Fibroblast of peridontal ligament (primary cell): ENCODE measurements around the gene SLC5A10.

ENCODE experiments used
- DNase-seq: peaks from one replicate; pipeline ENCODE4 v3.0.0-alpha.2; 2010; ENCODE audit errors: extremely low read depth

Gene SLC5A10

GRCh38 chr17:18984273-18985114 lies 32.5 kb downstream of the SLC5A10 start:
- DNase-seq = no peak

DNA sequence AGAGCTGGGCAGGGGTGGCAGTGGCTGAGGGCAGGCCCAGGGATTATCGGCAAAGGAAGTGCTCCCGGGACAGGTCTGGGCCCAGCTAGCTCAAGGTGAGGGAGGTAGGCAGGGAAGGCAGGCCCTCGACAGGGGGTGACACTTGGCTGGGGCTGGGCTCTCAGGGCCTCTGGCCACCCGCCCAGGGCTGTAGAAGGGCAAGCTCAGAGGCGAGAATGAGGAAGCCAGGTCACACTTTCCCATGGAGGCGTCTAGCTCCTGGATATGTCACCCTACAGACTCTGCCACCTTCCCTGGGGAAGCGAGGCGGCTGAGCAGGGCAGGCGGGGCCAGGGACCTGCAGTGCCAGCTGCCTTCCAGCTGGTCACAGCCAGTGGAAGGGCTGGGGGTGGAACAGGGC lies 33.5 kb downstream of the SLC5A10 start:
- DNase-seq = no peak

DNA sequence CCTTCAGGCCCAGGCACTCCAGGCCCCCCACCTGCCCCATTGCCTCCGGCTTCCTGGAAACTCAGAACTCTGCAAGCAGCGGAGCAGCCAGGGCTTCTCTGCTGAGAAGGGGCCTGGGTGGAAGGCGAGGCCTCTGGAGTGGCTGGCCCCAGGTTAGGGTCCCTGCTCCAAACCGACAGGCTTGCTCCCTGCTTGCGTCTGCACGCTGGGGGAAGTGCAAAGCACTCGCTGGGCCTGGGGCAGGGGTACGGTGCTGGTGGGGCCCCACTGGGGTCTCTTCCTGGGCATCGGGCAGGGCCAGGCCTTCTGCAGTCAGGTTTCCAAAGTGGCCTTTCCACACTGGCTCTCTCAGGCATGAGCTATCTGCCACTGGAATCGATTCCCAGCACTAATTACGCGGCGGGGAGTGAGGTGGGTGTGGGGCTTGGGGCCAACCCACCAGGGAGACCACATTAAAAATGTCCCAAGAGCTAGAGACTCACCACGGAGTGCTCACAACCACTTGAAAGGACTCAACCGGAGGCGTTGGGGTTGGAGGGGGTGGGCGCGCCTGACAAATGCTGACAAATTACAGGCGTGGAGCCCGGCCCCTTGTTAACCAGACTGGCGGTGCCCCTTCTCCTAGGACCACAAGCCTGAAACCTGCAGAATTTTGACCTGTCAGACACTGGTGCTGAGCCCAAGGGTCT lies 34.7 kb downstream of the SLC5A10 start:
- DNase-seq = no peak

GRCh38 chr17:18987230-18987610 lies 35.3 kb downstream of the SLC5A10 start:
- DNase-seq = no peak

GRCh38 chr17:18987862-18988545 lies 36.0 kb downstream of the SLC5A10 start:
- DNase-seq = no peak

DNA sequence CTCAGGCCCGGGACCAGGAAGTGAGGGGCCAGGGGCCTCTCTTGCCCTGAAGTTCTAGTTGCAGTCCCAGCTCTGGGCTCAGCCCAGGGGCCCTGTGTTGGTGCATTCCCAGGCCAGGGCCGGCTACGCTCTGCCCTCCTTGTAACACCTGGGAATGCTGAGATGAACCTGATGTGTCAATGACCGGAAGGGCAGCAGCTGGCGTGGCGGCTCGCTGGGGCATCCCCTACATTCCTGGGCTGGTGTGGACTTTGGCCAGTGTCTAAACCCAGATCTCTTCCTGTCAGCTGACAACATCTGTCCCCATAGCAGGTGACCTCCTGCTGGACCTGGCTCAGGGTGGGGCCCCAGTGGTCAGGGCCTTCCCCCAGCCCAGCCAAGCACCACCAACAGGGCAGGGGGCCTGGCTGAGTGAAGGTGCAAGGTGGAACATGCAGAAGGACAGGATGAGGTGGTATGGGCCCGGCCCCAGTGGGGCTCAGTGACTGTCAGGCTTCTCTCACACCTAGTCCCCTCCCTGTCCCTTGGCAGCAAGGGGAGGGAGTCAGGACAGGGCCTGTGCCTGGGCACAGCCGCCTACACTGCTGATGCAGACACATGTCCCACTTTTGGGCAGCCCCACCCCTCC lies 36.7 kb downstream of the SLC5A10 start:
- no peak for DNase-seq

- DNase-seq = no peak
These were observed 38.4 kb downstream of the SLC5A10 start for GRCh38 chr17:18990331-18990730.

- DNase-seq = no peak
These were observed 39.8 kb downstream of the SLC5A10 start for GRCh38 chr17:18991531-18992315.

DNA sequence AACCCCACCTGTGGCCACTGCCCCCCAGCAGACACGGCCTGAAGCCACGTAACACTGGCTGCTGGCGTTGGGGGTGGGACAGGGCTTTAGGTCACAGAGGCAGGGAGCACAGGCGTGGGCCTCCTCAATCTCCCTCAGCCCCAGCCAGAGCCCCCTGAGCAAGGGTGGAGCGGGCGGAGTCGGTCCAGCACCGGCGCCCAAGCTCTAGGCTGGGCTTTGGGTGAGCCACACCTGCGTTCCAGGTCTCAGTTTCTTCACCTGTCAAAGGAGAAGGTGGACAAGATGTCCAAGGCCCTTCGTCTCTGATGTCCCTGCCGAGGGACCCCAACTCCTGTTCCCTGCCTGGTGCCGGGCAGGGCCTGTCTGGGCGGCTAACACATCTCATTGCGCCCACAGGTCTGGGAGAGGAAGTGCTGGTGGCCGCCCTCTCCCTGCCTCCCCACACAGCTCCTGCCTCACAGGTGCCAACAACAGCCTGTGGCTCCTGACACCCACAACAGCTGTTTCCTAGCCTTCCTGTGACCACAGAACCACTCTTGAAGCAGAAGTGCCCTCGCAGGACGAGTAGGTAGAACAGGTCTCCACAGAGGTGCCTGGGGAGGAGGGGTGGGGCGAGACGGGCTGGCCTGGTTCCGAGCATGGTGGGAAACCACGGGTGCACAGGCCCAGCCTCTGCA lies 40.6 kb downstream of the SLC5A10 start:
- DNase-seq = no peak

GRCh38 chr17:18993905-18994526 lies 42.1 kb downstream of the SLC5A10 start:
- DNase-seq = no peak

GRCh38 chr17:18994631-18995030 lies 42.7 kb downstream of the SLC5A10 start:
- DNase-seq = no peak

GRCh38 chr17:18995220-18995619 lies 43.3 kb downstream of the SLC5A10 start:
- no peak for DNase-seq

DNA sequence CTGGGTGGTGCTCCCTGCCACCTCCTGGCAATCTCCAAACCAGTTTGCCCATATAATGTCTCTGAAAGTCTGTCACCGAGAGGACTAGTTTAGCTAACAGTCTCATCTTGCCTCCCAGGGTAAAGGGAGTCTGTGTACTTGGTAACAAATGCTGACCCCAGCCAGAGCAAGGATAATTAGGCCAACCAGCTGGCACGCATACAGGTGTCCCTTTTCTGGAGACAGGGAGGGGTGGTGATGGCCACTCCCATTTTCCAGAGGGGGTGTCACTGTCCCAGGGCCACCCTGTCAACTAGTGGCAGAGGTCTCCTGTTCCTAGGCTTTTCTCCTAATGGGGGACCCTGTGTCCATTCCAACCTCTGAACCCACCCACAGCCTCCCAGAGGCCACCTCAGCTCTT lies 44.5 kb downstream of the SLC5A10 start:
- no peak for DNase-seq

- DNase-seq = no peak
These were observed 45.8 kb downstream of the SLC5A10 start for GRCh38 chr17:18997650-18998196.

GRCh38 chr17:18999394-18999793 lies 47.4 kb downstream of the SLC5A10 start:
- DNase-seq = no peak

DNA sequence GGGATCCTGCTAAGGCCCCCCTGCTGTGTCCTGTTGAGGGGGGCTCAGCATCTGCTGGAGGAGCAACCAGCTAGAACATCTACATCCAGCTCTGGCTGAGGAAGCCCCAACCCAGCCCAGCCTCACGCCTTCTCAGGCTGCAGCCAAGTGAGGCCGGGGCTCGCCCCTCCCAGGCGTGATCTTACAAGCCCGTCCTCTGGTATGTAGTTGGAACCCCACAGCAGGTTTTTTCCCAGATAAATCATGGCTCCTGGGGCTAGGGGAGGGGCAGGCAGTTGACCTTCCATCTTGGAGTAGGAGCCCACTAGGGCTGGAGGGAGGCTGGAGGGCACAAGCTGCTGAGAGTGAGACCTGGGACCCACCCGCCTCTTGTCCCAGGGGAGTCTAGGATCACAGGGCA lies 47.9 kb downstream of the SLC5A10 start:
- no peak for DNase-seq

GRCh38 chr17:19000531-19001325 lies 48.8 kb downstream of the SLC5A10 start:
- no peak for DNase-seq

DNA sequence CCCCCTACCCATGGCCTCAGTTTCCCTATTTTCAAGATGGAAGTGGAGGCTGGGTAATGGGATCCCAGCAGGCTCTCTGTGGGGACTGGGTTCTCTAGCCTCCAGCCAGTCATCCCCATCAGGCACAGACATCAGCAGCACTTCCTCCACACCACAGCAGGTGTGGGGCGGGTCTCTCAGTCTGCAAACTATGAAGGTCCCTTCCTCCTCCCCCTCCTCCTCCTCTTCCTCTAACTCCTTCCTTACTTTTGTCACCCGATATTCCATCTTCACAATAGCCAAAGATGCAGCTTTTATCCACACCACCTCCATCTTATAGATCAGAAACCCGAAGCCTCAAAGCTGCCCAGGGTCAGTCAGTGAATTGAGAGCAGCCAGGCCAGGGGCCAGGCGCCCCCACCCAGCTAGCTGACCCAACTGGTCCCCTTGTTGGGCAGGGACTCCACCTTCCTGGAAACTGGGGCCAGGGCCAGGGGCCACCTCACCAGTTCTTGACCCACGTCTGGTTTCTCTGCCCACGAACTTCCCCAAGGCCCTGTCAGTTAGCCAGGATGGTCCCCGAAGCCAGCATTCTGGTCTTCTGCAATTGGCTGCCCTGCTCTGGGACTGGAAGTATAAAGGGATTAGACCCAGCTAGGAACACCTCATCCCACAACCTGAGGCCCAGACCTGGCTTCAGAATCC lies 50.1 kb downstream of the SLC5A10 start:
- DNase-seq = no peak
